ENCODE results near the gene GRID1.
"Not testable (repeated sequence)": the region's sequence is repeated elsewhere in the genome, so short reads cannot be mapped to it uniquely, and the experiment has no call there.

Gene GRID1

GRCh38 chr10:86082556-86082955 lies 284.0 kb downstream of the GRID1 start:
- Histone ChIP-seq H3K9ac (ENCODE audit: low read depth in 1 of 2, low read length in 2 of 2) (no peak overlapping the region), H3K27me3 (ENCODE audit: control insufficient read depth in 2 of 2, insufficient read depth in 2 of 2, low read length in 2 of 2) (peaks cover 0 to 2% of the 10 kb centered on the region in 2 donors), H3K27ac (ENCODE audit: low read depth in 2 of 2, low read length in 2 of 2) (no peak overlapping the region), H3K4me3 (ENCODE audit: low read length in 2 of 2) (no peak overlapping the region), H3K9me3 (ENCODE audit: control insufficient read depth in 2 of 2, low read length in 2 of 2) (no peaks in the 10 kb centered on the region), H3K4me1 (ENCODE audit: control insufficient read depth in 2 of 2, insufficient read depth in 2 of 2, low read length in 2 of 2) (no peaks in the 10 kb centered on the region), H3K36me3 (ENCODE audit: control insufficient read depth in 2 of 2, insufficient read depth in 2 of 2, low read length in 2 of 2) (no peaks in the 10 kb centered on the region)

GRCh38 chr10:86079088-86079487 lies 287.5 kb downstream of the GRID1 start:
- Histone ChIP-seq H3K27me3 (ENCODE audit: control insufficient read depth in 2 of 2, insufficient read depth in 2 of 2, low read length in 2 of 2) (peaks cover 0 to 5% of the 10 kb centered on the region in 2 donors), H3K9ac (ENCODE audit: low read depth in 1 of 2, low read length in 2 of 2) (no peak overlapping the region), H3K36me3 (ENCODE audit: control insufficient read depth in 2 of 2, insufficient read depth in 2 of 2, low read length in 2 of 2) (no peaks in the 10 kb centered on the region), H3K27ac (ENCODE audit: low read depth in 2 of 2, low read length in 2 of 2) (no peak overlapping the region), H3K4me3 (ENCODE audit: low read length in 2 of 2) (no peak overlapping the region), H3K4me1 (ENCODE audit: control insufficient read depth in 2 of 2, insufficient read depth in 2 of 2, low read length in 2 of 2) (no peaks in the 10 kb centered on the region), H3K9me3 (ENCODE audit: control insufficient read depth in 2 of 2, low read length in 2 of 2) (no peaks in the 10 kb centered on the region)

GRCh38 chr10:86078639-86079035 lies 288.0 kb downstream of the GRID1 start:
- Histone ChIP-seq H3K9ac (ENCODE audit: low read depth in 1 of 2, low read length in 2 of 2) (no peak overlapping the region), H3K36me3 (ENCODE audit: control insufficient read depth in 2 of 2, insufficient read depth in 2 of 2, low read length in 2 of 2) (no peaks in the 10 kb centered on the region), H3K4me1 (ENCODE audit: control insufficient read depth in 2 of 2, insufficient read depth in 2 of 2, low read length in 2 of 2) (no peaks in the 10 kb centered on the region), H3K4me3 (ENCODE audit: low read length in 2 of 2) (no peak overlapping the region), H3K9me3 (ENCODE audit: control insufficient read depth in 2 of 2, low read length in 2 of 2) (no peaks in the 10 kb centered on the region), H3K27ac (ENCODE audit: low read depth in 2 of 2, low read length in 2 of 2) (no peak overlapping the region), H3K27me3 (ENCODE audit: control insufficient read depth in 2 of 2, insufficient read depth in 2 of 2, low read length in 2 of 2) (peaks cover 0 to 5% of the 10 kb centered on the region in 2 donors)

- Histone ChIP-seq H3K27ac (ENCODE audit: low read depth in 2 of 2, low read length in 2 of 2) (no peak overlapping the region), H3K4me1 (ENCODE audit: control insufficient read depth in 2 of 2, insufficient read depth in 2 of 2, low read length in 2 of 2) (no peaks in the 10 kb centered on the region), H3K9ac (ENCODE audit: low read depth in 1 of 2, low read length in 2 of 2) (no peak overlapping the region), H3K36me3 (ENCODE audit: control insufficient read depth in 2 of 2, insufficient read depth in 2 of 2, low read length in 2 of 2) (no peaks in the 10 kb centered on the region), H3K9me3 (ENCODE audit: control insufficient read depth in 2 of 2, low read length in 2 of 2) (no peaks in the 10 kb centered on the region), H3K4me3 (ENCODE audit: low read length in 2 of 2) (no peak overlapping the region), H3K27me3 (ENCODE audit: control insufficient read depth in 2 of 2, insufficient read depth in 2 of 2, low read length in 2 of 2) (peaks cover 0 to 5% of the 10 kb centered on the region in 2 donors)
These were observed 288.5 kb downstream of the GRID1 start for GRCh38 chr10:86077871-86078638.

- Histone ChIP-seq H3K4me3 (ENCODE audit: low read length in 2 of 2) (no peak overlapping the region), H3K27ac (ENCODE audit: low read depth in 2 of 2, low read length in 2 of 2) (no peak overlapping the region), H3K4me1 (ENCODE audit: control insufficient read depth in 2 of 2, insufficient read depth in 2 of 2, low read length in 2 of 2) (no peaks in the 10 kb centered on the region), H3K9ac (ENCODE audit: low read depth in 1 of 2, low read length in 2 of 2) (no peak overlapping the region), H3K36me3 (ENCODE audit: control insufficient read depth in 2 of 2, insufficient read depth in 2 of 2, low read length in 2 of 2) (no peaks in the 10 kb centered on the region), H3K9me3 (ENCODE audit: control insufficient read depth in 2 of 2, low read length in 2 of 2) (no peaks in the 10 kb centered on the region), H3K27me3 (ENCODE audit: control insufficient read depth in 2 of 2, insufficient read depth in 2 of 2, low read length in 2 of 2) (peaks cover 0 to 5% of the 10 kb centered on the region in 2 donors)
These were observed 289.3 kb downstream of the GRID1 start for GRCh38 chr10:86077271-86077670.

- H3K27me3 ChIP-seq (ENCODE audit: control insufficient read depth in 2 of 2, insufficient read depth in 2 of 2, low read length in 2 of 2); H3K27ac ChIP-seq (ENCODE audit: low read depth in 2 of 2, low read length in 2 of 2); H3K4me3 ChIP-seq (ENCODE audit: low read length in 2 of 2); H3K4me1 ChIP-seq (ENCODE audit: control insufficient read depth in 2 of 2, insufficient read depth in 2 of 2, low read length in 2 of 2); H3K9ac ChIP-seq (ENCODE audit: low read depth in 1 of 2, low read length in 2 of 2); H3K9me3 ChIP-seq (ENCODE audit: control insufficient read depth in 2 of 2, low read length in 2 of 2); H3K36me3 ChIP-seq (ENCODE audit: control insufficient read depth in 2 of 2, insufficient read depth in 2 of 2, low read length in 2 of 2): not testable (repeated sequence)
These were observed 290.1 kb downstream of the GRID1 start for GRCh38 chr10:86076497-86076896.

GRCh38 chr10:86075512-86075911 lies 291.1 kb downstream of the GRID1 start:
- Histone ChIP-seq H3K9me3 (ENCODE audit: control insufficient read depth in 2 of 2, low read length in 2 of 2) (no peaks in the 10 kb centered on the region), H3K4me1 (ENCODE audit: control insufficient read depth in 2 of 2, insufficient read depth in 2 of 2, low read length in 2 of 2) (no peaks in the 10 kb centered on the region), H3K36me3 (ENCODE audit: control insufficient read depth in 2 of 2, insufficient read depth in 2 of 2, low read length in 2 of 2) (no peaks in the 10 kb centered on the region), H3K27me3 (ENCODE audit: control insufficient read depth in 2 of 2, insufficient read depth in 2 of 2, low read length in 2 of 2) (peaks cover 0 to 3% of the 10 kb centered on the region in 2 donors), H3K4me3 (ENCODE audit: low read length in 2 of 2) (no peak overlapping the region), H3K9ac (ENCODE audit: low read depth in 1 of 2, low read length in 2 of 2) (no peak overlapping the region), H3K27ac (ENCODE audit: low read depth in 2 of 2, low read length in 2 of 2) (no peak overlapping the region)

GRCh38 chr10:86074294-86074693 lies 292.3 kb downstream of the GRID1 start:
- H3K27me3 ChIP-seq (ENCODE audit: control insufficient read depth in 2 of 2, insufficient read depth in 2 of 2, low read length in 2 of 2) = peaks cover 0 to 3% of the 10 kb centered on the region in 2 donors
- H3K9me3 ChIP-seq (ENCODE audit: control insufficient read depth in 2 of 2, low read length in 2 of 2) = no peaks in the 10 kb centered on the region
- no peaks in the 10 kb centered on the region for H3K4me1 ChIP-seq (ENCODE audit: control insufficient read depth in 2 of 2, insufficient read depth in 2 of 2, low read length in 2 of 2)
- H3K4me3 ChIP-seq (ENCODE audit: low read length in 2 of 2) = no peak overlapping the region
- no peak overlapping the region for H3K27ac ChIP-seq (ENCODE audit: low read depth in 2 of 2, low read length in 2 of 2)
- H3K9ac ChIP-seq (ENCODE audit: low read depth in 1 of 2, low read length in 2 of 2) = no peak overlapping the region
- no peaks in the 10 kb centered on the region for H3K36me3 ChIP-seq (ENCODE audit: control insufficient read depth in 2 of 2, insufficient read depth in 2 of 2, low read length in 2 of 2)

- Histone ChIP-seq H3K27ac (ENCODE audit: low read depth in 2 of 2, low read length in 2 of 2) (no peak overlapping the region), H3K36me3 (ENCODE audit: control insufficient read depth in 2 of 2, insufficient read depth in 2 of 2, low read length in 2 of 2) (no peaks in the 10 kb centered on the region), H3K9ac (ENCODE audit: low read depth in 1 of 2, low read length in 2 of 2) (no peak overlapping the region), H3K4me3 (ENCODE audit: low read length in 2 of 2) (no peak overlapping the region), H3K4me1 (ENCODE audit: control insufficient read depth in 2 of 2, insufficient read depth in 2 of 2, low read length in 2 of 2) (no peaks in the 10 kb centered on the region), H3K9me3 (ENCODE audit: control insufficient read depth in 2 of 2, low read length in 2 of 2) (no peaks in the 10 kb centered on the region), H3K27me3 (ENCODE audit: control insufficient read depth in 2 of 2, insufficient read depth in 2 of 2, low read length in 2 of 2) (peaks cover 0 to 3% of the 10 kb centered on the region in 2 donors)
These were observed 293.2 kb downstream of the GRID1 start for GRCh38 chr10:86073199-86073977.

GRCh38 chr10:86072413-86072812 lies 294.2 kb downstream of the GRID1 start:
- H3K9ac ChIP-seq (ENCODE audit: low read depth in 1 of 2, low read length in 2 of 2) = no peak overlapping the region
- no peak overlapping the region for H3K27ac ChIP-seq (ENCODE audit: low read depth in 2 of 2, low read length in 2 of 2)
- H3K4me3 ChIP-seq (ENCODE audit: low read length in 2 of 2) = no peak overlapping the region
- H3K4me1 ChIP-seq (ENCODE audit: control insufficient read depth in 2 of 2, insufficient read depth in 2 of 2, low read length in 2 of 2) = no peaks in the 10 kb centered on the region
- no peaks in the 10 kb centered on the region for H3K9me3 ChIP-seq (ENCODE audit: control insufficient read depth in 2 of 2, low read length in 2 of 2)
- H3K27me3 ChIP-seq (ENCODE audit: control insufficient read depth in 2 of 2, insufficient read depth in 2 of 2, low read length in 2 of 2) = peaks cover 0 to 3% of the 10 kb centered on the region in 2 donors
- H3K36me3 ChIP-seq (ENCODE audit: control insufficient read depth in 2 of 2, insufficient read depth in 2 of 2, low read length in 2 of 2) = no peaks in the 10 kb centered on the region
